CD4-positive, alpha-beta T cell (primary cell): ENCODE results near the gene OSM. TPM values are rescaled to one million over a fixed set of nuclear protein-coding genes. Genes with fewer than 3 reads are reported as not detected.
A peak's percentile ranks its signal among the peaks of the same experiment; 100 is the strongest.

Experiments
- ATAC-seq: fragments of 200-7000 bp; cut with Tn5 transposase; one replicate; pipeline ENCODE4 v1.10.0; 2022; ENCODE audit warnings: mild to moderate bottlenecking; ENCODE audit not compliant: poor library complexity
- CTCF ChIA-PET: fragments of 350-600 bp; sonication (Branson Sonifier 250); formaldehyde crosslinking; loops from one replicate; lab custom pipeline; 2021; ENCODE audit warnings: antibody characterized with exemption, inconsistent platforms; lab: Charles Lee
- POLR2A ChIA-PET: fragments of 350-600 bp; sonication (Branson Sonifier 250); formaldehyde crosslinking; loops from one replicate; lab custom pipeline; 2021; ENCODE audit warnings: antibody characterized with exemption, inconsistent platforms; lab: Charles Lee
- DNase-seq, 14 experiments: peaks; one replicate each; pipeline ENCODE4 v3.0.0-alpha.2; 2013 to 2020; ENCODE audit warnings: mixed read lengths in 2 of 14
- H3K27ac ChIP-seq, 2 donors: one replicate each; pipeline versions ENCODE4 v1.5.1 to v1.7.0; 2013; ENCODE audit warnings: low read length in 2 of 2, low read depth in 1 of 2, mild to moderate bottlenecking in 1 of 2
- H3K27me3 ChIP-seq, 2 experiments: 1 replicate in 1 of 2; 2 replicates in 1 of 2; pipeline versions ENCODE4 v1.6.1 to v1.7.0; 2013; ENCODE audit warnings: low read length in 2 of 2, control low read depth in 1 of 2, mild to moderate bottlenecking in 1 of 2, moderate library complexity in 1 of 2; ENCODE audit not compliant: insufficient read depth in 2 of 2, control insufficient read depth in 1 of 2
- H3K36me3 ChIP-seq: one replicate; pipeline ENCODE4 v1.6.1; 2013; ENCODE audit warnings: low read length, control low read depth; ENCODE audit not compliant: insufficient read depth
- H3K4me1 ChIP-seq: one replicate; pipeline ENCODE4 v1.6.1; 2013; ENCODE audit warnings: low read length, control low read depth; ENCODE audit not compliant: insufficient read depth
- H3K4me3 ChIP-seq: one replicate; pipeline ENCODE4 v1.5.1; 2013; ENCODE audit warnings: mild to moderate bottlenecking, low read length, moderate library complexity
- H3K9me3 ChIP-seq, 2 experiments: 1 replicate in 1 of 2; 2 replicates in 1 of 2; pipeline versions ENCODE4 v1.6.1 to v1.7.0; 2013; ENCODE audit warnings: low read length in 2 of 2, mild to moderate bottlenecking in 2 of 2, control low read depth in 1 of 2, moderate library complexity in 1 of 2; ENCODE audit not compliant: control insufficient read depth in 1 of 2, insufficient read depth in 1 of 2
- H3K27ac Mint-ChIP-seq: one replicate; pipeline ENCODE4 v1.8.0; 2020; ENCODE audit warnings: mixed read lengths
- H3K27me3 Mint-ChIP-seq: one replicate; pipeline ENCODE4 v1.8.0; 2021; ENCODE audit warnings: mixed read lengths
- H3K36me3 Mint-ChIP-seq: one replicate; pipeline ENCODE4 v1.8.0; 2021; ENCODE audit warnings: low read depth, mixed read lengths
- H3K4me1 Mint-ChIP-seq: one replicate; pipeline ENCODE4 v1.8.0; 2021; ENCODE audit warnings: low read depth, mixed read lengths
- H3K4me3 Mint-ChIP-seq: one replicate; pipeline ENCODE4 v1.8.0; 2020; ENCODE audit warnings: mild to moderate bottlenecking, mixed read lengths
- H3K9me3 Mint-ChIP-seq: one replicate; pipeline ENCODE4 v1.8.0; 2020; ENCODE audit warnings: mixed read lengths
- intact Hi-C, 2 experiments: fragments of 100-400 bp; cut with DNase I in 1 of 2; cut with micrococcal nuclease in 1 of 2; formaldehyde crosslinking; loops; one replicate each; pipeline versions ENCODE4 v1.15.1 to v1.9.0; 2023 to 2025; cut with DNase I, micrococcal nuclease
- total RNA-seq, 174 experiments: library from RNA in 2 of 174; stranded (reverse) in 2 of 174; gene quantifications; one replicate each; pipeline ENCODE4 v1.2.3 and lab custom pipeline; 2021 to 2026
- TF ChIP-seq, protein P1 (sequence below): fragments of 200-600 bp; IDR thresholded peaks from one replicate; pipeline ENCODE4 v1.8.0; 2022; ENCODE audit warnings: antibody characterized with exemption, mild to moderate bottlenecking

Gene OSM
- total RNA-seq, 2 experiments from 2014 or later = 13.9 to 16.7 TPM

DNA sequence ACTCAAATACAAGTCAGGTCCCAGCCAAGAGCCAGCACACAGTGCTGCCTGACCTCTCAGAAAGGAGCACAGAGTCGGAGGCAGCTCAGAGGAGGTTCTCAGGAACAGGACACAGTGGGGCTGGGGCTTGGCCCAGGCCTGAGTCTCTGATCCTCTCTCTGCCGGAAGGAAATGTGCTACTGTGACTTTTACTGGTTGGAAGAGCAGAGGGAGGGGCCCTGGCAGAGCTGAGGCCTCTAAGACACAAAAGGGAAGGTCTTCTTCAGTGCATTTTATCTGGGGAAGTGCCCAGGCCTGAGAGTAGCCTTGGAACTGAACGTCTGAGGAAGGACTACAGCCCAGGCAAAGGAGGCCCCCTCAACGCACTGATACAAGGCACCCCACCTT is 38.9 kb upstream of the OSM start:
- intact Hi-C loops = loop anchor here (1.0 to 5.0 kb wide), 3 partner anchors 9 to 132 kb away; no protein-coding TSS in a partner anchor
- peak overlapping the region; percentile 34 for H3K4me3 ChIP-seq
- H3K27me3 ChIP-seq = no peaks in the 10 kb centered on the region
- H3K4me1 ChIP-seq = peaks cover 97% of the 10 kb centered on the region
- H3K27ac ChIP-seq = peak overlapping the region; percentile 74 to 81
- ATAC-seq (peak; percentile 63), DNase-seq (peak in 12 of 14 experiments; percentile 29 to 88 (median 54))
- H3K36me3 Mint-ChIP-seq = peaks cover 47% of the 10 kb centered on the region
- peak overlapping the region; percentile 49 for H3K4me3 Mint-ChIP-seq
- peaks cover 32% of the 10 kb centered on the region for H3K36me3 ChIP-seq
- H3K9me3 ChIP-seq = no peaks in the 10 kb centered on the region
- TF ChIP-seq, protein P1, sequence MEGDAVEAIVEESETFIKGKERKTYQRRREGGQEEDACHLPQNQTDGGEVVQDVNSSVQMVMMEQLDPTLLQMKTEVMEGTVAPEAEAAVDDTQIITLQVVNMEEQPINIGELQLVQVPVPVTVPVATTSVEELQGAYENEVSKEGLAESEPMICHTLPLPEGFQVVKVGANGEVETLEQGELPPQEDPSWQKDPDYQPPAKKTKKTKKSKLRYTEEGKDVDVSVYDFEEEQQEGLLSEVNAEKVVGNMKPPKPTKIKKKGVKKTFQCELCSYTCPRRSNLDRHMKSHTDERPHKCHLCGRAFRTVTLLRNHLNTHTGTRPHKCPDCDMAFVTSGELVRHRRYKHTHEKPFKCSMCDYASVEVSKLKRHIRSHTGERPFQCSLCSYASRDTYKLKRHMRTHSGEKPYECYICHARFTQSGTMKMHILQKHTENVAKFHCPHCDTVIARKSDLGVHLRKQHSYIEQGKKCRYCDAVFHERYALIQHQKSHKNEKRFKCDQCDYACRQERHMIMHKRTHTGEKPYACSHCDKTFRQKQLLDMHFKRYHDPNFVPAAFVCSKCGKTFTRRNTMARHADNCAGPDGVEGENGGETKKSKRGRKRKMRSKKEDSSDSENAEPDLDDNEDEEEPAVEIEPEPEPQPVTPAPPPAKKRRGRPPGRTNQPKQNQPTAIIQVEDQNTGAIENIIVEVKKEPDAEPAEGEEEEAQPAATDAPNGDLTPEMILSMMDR = no peak
- POLR2A ChIA-PET = interaction anchor here (0.9 to 11.8 kb wide), 14 partner anchors 8 to 702 kb away, joined by 3 to 290 read pairs (median 8); partner anchors contain the start of genes CASTOR1, CCDC157, NF2 and SF3A1
- H3K27ac Mint-ChIP-seq = peak overlapping the region; percentile 83
- no peaks in the 10 kb centered on the region for H3K9me3 Mint-ChIP-seq
- H3K27me3 Mint-ChIP-seq = no peaks in the 10 kb centered on the region
- CTCF ChIA-PET = interaction anchor here (7.9 kb wide), 1 partner anchor 15 kb away, joined by 59 read pairs; the partner anchor contains the start of gene CASTOR1
- H3K4me1 Mint-ChIP-seq = peaks cover 97% of the 10 kb centered on the region

DNA sequence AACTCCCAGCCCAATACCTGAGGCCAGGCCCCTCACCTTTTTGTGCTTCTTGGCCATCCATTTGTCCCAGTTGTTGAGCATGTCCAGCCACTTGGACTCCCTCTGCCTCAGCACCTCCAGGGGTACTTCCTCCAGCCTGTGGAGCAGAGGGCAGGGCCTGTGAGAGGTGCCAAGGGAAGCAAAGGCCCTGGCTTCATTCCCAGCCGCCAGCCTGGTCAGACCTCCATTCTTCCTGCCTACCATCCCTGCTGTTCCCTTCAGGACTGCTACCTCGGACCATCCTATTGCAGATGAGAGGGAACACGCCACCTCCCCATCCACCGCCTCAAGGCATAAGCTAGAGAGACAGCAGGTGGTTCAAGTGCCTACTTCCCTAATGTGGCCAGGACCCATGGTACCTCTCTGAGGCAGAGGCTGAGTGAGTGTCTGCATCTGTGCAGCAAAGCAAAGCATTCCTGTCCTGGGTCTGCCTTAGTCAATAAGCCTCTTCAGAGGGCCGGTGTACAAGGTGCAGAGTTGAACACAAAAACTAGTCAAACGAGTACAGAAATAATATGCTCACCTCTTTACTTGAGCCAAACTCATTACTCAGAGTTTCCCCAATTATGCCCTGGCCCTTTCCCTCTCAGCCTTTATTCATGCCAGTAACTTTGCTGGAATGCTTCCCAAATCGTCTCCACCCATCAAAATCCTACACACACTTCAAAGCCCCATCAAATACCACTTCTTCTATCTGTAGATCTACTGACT is 38.0 kb upstream of the OSM start:
- peaks cover 92% of the 10 kb centered on the region for H3K4me1 Mint-ChIP-seq
- Histone ChIP-seq H3K9me3 (no peaks in the 10 kb centered on the region), H3K4me3 (peak overlapping the region; percentile 34), H3K27me3 (no peaks in the 10 kb centered on the region), H3K36me3 (peaks cover 39% of the 10 kb centered on the region), H3K27ac (peak overlapping the region; percentile 74 to 81), H3K4me1 (peaks cover 97% of the 10 kb centered on the region)
- H3K27me3 Mint-ChIP-seq = no peaks in the 10 kb centered on the region
- ChIA-PET CTCF (interaction anchor here (7.9 kb wide), 1 partner anchor 14 kb away, joined by 59 read pairs; the partner anchor contains the start of gene CASTOR1), POLR2A (interaction anchor here (0.9 to 11.8 kb wide), 9 partner anchors 11 to 119 kb away, joined by 3 to 290 read pairs (median 18); partner anchors contain the start of genes CASTOR1, CCDC157, RNF215 and SF3A1)
- H3K4me3 Mint-ChIP-seq = peak overlapping the region; percentile 49
- DNase-seq = no peak
- no peak for ATAC-seq
- no peaks in the 10 kb centered on the region for H3K9me3 Mint-ChIP-seq
- H3K36me3 Mint-ChIP-seq = peaks cover 49% of the 10 kb centered on the region
- TF ChIP-seq, protein P1 = no peak
- H3K27ac Mint-ChIP-seq = peak overlapping the region; percentile 83
- intact Hi-C loops = loop anchor here (1.0 to 5.0 kb wide), 3 partner anchors 8 to 133 kb away; no protein-coding TSS in a partner anchor

DNA sequence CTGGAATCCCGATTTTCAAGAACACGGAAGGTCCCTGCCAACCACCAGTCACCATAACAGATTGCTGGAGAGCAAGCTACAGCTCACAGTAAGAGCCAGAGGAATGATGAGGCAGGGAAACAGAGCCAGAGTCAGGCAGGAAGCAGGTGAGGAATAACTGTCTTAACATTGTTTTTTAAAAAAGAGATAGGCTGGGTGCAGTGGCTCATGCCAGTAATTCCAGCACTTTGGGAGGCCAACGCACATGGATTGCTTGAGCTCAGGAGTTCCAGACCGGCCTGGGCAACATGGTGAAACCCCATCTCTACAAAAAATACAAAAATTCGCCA is 36.1 kb upstream of the OSM start:
- peaks cover 62% of the 10 kb centered on the region for H3K36me3 Mint-ChIP-seq

More for the DNA sequence above, 36.1 kb upstream of the OSM start:
- peak overlapping the region; percentile 83 for H3K27ac Mint-ChIP-seq
- ATAC-seq (no peak), DNase-seq (no peak)
- intact Hi-C loops = no loop called here
- CTCF ChIA-PET = interaction anchor here (1.5 to 7.9 kb wide), 2 partner anchors 13 to 30 kb away, joined by 4 to 59 read pairs; partner anchors contain the start of gene CASTOR1
- Histone ChIP-seq H3K9me3 (no peaks in the 10 kb centered on the region), H3K27me3 (no peaks in the 10 kb centered on the region), H3K4me3 (peak overlapping the region; percentile 3), H3K36me3 (peaks cover 57% of the 10 kb centered on the region), H3K27ac (peak overlapping the region; percentile 58 to 81), H3K4me1 (peaks cover 97% of the 10 kb centered on the region)
- TF ChIP-seq, protein P1 = no peak
- H3K27me3 Mint-ChIP-seq = no peaks in the 10 kb centered on the region
- H3K4me1 Mint-ChIP-seq = peaks cover 91% of the 10 kb centered on the region
- H3K4me3 Mint-ChIP-seq = peak overlapping the region; percentile 11
- POLR2A ChIA-PET = interaction anchor here (1.3 to 11.8 kb wide), 4 partner anchors 11 to 84 kb away, joined by 4 to 290 read pairs (median 142); partner anchors contain the start of genes CASTOR1, CCDC157, SF3A1 and TBC1D10A
- no peaks in the 10 kb centered on the region for H3K9me3 Mint-ChIP-seq
